Prostate gland (tissue), 2 donors: ENCODE data around the gene CEP20.

Experiments used
- POLR2A ChIP-seq: fragments of 450-650 bp; IDR thresholded peaks from one replicate; pipeline ENCODE4 v1.6.1; 2016; ENCODE audit warnings: antibody characterized with exemption, mild to moderate bottlenecking
- POLR2AphosphoS5 ChIP-seq: sonication (generic); formaldehyde crosslinking; IDR thresholded peaks from one replicate; pipeline ENCODE4 v1.6.1; 2017; ENCODE audit warnings: antibody characterized with exemption
- TF ChIP-seq, protein P1 (sequence below), 4 experiments: fragments of 200-600 bp in 2 of 4; fragments of 450-650 bp in 2 of 4; sonication (generic) in 2 of 4; IDR thresholded peaks; 1 replicate in 3 of 4; 2 replicates in 1 of 4; pipeline ENCODE4 v1.5.1; 2016 to 2019; ENCODE audit warnings: antibody characterized with exemption in 4 of 4, mild to moderate bottlenecking in 2 of 4, moderate library complexity in 2 of 4

DNA sequence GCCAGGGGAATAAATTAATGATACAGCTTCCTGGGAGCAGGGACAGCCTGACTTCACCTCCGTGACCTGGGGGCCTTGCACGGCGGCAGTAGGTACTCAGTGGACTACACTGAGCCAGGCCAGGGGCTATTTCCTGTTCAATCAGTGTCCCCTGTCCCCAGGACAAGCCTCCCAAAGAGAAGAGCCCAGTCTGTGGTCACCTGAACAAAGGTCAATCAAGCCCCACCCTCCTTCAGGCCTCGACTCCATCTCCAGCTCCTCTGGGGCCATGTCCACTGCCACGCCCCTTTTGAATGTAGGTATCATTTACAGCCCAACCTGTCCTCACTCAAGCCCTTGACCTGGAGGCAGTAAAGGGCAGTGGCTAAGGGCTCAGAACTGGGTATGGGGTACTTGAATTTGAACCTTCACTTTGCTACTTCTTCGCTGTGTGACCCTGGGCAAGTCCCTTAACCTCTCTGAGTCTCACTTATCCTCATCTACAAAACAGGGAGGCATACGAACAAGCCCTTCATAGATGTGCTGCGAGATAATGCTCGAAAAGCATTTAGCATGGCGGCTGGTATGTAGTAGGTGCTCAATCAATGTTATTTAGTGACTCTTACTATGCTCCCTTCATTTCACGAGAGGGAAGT, 60.6 kb downstream of the CEP20 start:
- TF ChIP-seq POLR2A (no peak), POLR2AphosphoS5 (peak; percentile 11)
- TF ChIP-seq, protein P1, sequence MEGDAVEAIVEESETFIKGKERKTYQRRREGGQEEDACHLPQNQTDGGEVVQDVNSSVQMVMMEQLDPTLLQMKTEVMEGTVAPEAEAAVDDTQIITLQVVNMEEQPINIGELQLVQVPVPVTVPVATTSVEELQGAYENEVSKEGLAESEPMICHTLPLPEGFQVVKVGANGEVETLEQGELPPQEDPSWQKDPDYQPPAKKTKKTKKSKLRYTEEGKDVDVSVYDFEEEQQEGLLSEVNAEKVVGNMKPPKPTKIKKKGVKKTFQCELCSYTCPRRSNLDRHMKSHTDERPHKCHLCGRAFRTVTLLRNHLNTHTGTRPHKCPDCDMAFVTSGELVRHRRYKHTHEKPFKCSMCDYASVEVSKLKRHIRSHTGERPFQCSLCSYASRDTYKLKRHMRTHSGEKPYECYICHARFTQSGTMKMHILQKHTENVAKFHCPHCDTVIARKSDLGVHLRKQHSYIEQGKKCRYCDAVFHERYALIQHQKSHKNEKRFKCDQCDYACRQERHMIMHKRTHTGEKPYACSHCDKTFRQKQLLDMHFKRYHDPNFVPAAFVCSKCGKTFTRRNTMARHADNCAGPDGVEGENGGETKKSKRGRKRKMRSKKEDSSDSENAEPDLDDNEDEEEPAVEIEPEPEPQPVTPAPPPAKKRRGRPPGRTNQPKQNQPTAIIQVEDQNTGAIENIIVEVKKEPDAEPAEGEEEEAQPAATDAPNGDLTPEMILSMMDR (IDR thresholded peaks at IDR 0.05), result no peak
